Right atrium auricular region (tissue), 2 donors: ENCODE data around the gene AREG. TPM values are rescaled to one million over a fixed set of nuclear protein-coding genes. Genes with fewer than 3 reads are reported as not detected.
A peak's percentile ranks its signal among the peaks of the same experiment; 100 is the strongest.

ENCODE experiments used
- DNase-seq: peaks from one replicate; pipeline ENCODE4 v3.0.0-alpha.2; 2019; ENCODE audit warnings: low spot score
- H3K27ac ChIP-seq, 2 donors: fragments of 200-600 bp; sonication (generic); 1 replicate in 1 of 2; 2 replicates in 1 of 2; pipeline ENCODE4 v1.5.1; 2016 to 2019
- H3K27me3 ChIP-seq, 2 donors: fragments of 200-600 bp; sonication (generic); one replicate each; pipeline versions ENCODE4 v1.5.1 to v1.6.0; 2017 to 2019
- H3K36me3 ChIP-seq: fragments of 200-600 bp; sonication (generic); one replicate; pipeline ENCODE4 v1.5.1; 2016
- H3K4me1 ChIP-seq, 2 donors: fragments of 200-600 bp; sonication (generic); one replicate each; pipeline versions ENCODE4 v1.5.1 to v1.6.0; 2017 to 2019
- H3K4me3 ChIP-seq, 2 donors: fragments of 200-600 bp; sonication (generic); 1 replicate in 1 of 2; 2 replicates in 1 of 2; pipeline ENCODE4 v1.5.1; 2017 to 2019; ENCODE audit warnings: mild to moderate bottlenecking in 1 of 2, moderate library complexity in 1 of 2
- H3K9me3 ChIP-seq, 2 donors: fragments of 200-600 bp; sonication (generic); one replicate each; pipeline ENCODE4 v1.5.1; 2019
- total RNA-seq, 2 donors: library from RNA; depleted of rRNA; stranded (reverse); fragments of >200 nt; gene quantifications; one replicate each; pipeline ENCODE4 v1.1.0, GENCODE V29; 2016
- TF ChIP-seq, protein P1 (sequence below), 2 donors: fragments of 200-600 bp; sonication (generic); IDR thresholded peaks; one replicate each; pipeline ENCODE4 v1.5.1; 2019; ENCODE audit warnings: antibody characterized with exemption in 2 of 2

The AREG gene
- total RNA-seq, 2 donors from 2014 or later = 26.6 to 31.3 TPM

DNA sequence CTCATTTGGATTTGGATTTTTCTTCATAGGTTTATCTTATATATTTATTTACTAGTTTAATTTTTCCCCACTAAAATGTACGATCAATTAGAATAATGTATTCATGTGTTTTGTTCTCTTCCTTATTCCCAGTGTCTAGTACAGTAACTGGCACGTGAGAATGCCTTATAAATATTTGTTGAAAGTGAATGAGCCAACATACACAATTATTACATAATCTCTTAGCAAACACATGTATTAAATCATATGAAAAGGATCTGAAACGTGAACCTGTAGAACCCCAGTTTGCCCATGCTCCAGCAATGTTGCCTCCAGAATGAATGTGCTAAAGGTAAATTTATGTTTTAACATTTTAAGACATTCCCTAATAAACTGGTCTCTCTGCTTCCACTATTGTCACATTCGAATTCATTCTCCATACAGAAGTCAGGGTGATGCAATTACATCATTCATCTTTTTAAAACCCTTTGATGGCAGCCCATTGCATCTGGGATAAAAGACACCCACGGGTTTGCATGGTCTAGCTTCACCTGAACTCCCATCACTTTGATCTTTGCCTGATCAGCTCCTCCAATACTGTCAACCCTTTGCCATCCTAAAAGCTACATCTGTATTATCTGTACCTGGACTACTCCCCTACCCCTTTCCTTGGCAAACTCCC lies 30.7 kb upstream of the AREG start:
- Histone ChIP-seq H3K36me3 (no peaks in the 10 kb centered on the region), H3K9me3 (no peaks in the 10 kb centered on the region), H3K4me3 (no peak overlapping the region), H3K27ac (no peak overlapping the region), H3K27me3 (no peaks in the 10 kb centered on the region), H3K4me1 (peaks cover 0 to 7% of the 10 kb centered on the region in 2 donors)
- TF ChIP-seq, protein P1, sequence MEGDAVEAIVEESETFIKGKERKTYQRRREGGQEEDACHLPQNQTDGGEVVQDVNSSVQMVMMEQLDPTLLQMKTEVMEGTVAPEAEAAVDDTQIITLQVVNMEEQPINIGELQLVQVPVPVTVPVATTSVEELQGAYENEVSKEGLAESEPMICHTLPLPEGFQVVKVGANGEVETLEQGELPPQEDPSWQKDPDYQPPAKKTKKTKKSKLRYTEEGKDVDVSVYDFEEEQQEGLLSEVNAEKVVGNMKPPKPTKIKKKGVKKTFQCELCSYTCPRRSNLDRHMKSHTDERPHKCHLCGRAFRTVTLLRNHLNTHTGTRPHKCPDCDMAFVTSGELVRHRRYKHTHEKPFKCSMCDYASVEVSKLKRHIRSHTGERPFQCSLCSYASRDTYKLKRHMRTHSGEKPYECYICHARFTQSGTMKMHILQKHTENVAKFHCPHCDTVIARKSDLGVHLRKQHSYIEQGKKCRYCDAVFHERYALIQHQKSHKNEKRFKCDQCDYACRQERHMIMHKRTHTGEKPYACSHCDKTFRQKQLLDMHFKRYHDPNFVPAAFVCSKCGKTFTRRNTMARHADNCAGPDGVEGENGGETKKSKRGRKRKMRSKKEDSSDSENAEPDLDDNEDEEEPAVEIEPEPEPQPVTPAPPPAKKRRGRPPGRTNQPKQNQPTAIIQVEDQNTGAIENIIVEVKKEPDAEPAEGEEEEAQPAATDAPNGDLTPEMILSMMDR (IDR thresholded peaks at IDR 0.05) = no peak
- no peak for DNase-seq

DNA sequence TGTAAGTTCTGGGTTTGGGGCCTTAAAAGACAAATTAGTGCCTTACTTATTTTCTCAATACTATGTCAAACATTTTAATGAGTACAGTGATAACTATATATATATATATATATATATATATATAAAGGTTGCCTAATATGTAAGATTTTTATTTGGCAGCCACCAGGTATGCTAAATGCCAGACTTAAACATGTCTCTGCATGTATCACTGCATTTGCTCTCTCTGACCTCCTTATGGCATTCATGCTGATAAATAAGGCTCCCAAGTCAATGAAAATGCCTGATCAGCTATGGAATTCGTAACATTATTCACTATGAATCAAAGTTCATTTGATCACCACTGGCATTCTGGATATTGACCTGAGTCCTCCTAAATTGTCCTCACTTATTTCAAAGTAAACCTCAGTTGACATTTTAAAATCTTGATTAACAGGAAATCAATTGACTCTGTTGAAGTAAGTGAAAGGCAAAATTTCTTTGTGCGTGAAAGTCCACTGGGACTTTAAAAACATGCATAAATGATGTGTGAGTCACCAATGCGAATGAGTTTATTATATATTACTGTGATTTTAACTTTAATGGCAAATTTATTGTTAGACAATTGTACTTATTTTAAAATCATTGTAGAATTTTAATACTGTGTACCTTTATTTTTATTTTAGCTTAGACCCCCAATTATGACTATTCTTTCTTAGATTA lies 29.2 kb upstream of the AREG start:
- peaks cover 0 to 7% of the 10 kb centered on the region in 2 donors for H3K4me1 ChIP-seq
- H3K36me3 ChIP-seq = no peaks in the 10 kb centered on the region
- TF ChIP-seq, protein P1 (IDR thresholded peaks at IDR 0.05) = no peak
- H3K9me3 ChIP-seq = no peaks in the 10 kb centered on the region
- H3K27ac ChIP-seq = no peak overlapping the region
- no peak overlapping the region for H3K4me3 ChIP-seq
- H3K27me3 ChIP-seq = no peaks in the 10 kb centered on the region
- no peak for DNase-seq

DNA sequence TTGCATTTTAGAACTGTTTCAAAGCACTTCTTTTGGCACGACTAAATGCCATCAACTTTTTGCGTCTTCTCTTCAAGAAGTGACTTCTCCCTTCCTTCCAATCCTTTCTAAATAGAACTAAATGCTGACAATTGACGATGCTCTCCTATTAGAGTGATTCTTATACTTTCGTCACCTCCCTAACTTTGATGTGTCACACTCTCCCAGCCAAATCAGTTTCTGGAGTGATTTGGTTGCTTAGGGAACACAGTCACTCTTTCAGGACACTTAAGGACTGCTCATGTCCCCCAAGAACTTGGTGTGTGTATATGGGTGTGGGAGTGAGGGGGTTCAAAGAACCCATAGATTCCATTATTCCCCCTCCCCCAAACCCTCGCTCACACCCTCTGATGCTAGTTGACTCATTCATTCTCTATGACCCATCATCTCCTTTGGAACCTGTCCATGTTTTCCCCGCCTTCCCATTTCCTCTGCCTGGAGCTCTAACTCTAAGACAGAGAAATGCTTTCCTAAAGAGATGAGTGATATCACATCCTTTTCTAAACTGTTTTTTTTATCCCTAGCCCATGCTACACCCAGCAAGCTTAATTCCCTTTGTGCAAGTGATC lies 26.8 kb upstream of the AREG start:
- H3K36me3 ChIP-seq = no peaks in the 10 kb centered on the region
- H3K9me3 ChIP-seq = no peaks in the 10 kb centered on the region
- peaks cover 0 to 19% of the 10 kb centered on the region in 2 donors for H3K4me1 ChIP-seq
- no peak for DNase-seq
- no peak overlapping the region for H3K27ac ChIP-seq
- TF ChIP-seq, protein P1 (IDR thresholded peaks at IDR 0.05) = no peak
- H3K27me3 ChIP-seq = no peaks in the 10 kb centered on the region
- H3K4me3 ChIP-seq = no peak overlapping the region

DNA sequence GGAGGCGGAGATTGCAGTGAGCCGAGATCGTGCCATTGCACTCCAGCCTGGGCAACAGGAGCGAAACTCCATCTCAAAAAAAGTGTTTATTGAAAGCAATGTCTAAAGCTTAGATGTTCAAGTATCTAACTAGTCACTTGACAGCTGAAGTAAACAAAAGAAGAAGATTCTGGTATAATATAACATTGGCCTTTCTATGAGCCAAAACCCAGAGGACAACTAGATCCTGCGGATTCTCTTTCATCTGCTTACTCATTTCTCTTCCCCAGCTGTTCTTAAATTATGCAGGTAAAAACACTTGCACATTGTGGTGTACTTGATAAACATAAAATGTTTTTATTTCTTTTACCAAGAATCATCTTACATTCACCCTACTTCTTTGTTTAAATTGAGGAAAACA lies 24.1 kb upstream of the AREG start:
- TF ChIP-seq, protein P1 (IDR thresholded peaks at IDR 0.05) = no peak
- Histone ChIP-seq H3K4me3 (no peak overlapping the region), H3K36me3 (no peaks in the 10 kb centered on the region), H3K27ac (no peak overlapping the region), H3K4me1 (peaks cover 0 to 25% of the 10 kb centered on the region in 2 donors), H3K9me3 (no peaks in the 10 kb centered on the region), H3K27me3 (no peaks in the 10 kb centered on the region)
- no peak for DNase-seq

DNA sequence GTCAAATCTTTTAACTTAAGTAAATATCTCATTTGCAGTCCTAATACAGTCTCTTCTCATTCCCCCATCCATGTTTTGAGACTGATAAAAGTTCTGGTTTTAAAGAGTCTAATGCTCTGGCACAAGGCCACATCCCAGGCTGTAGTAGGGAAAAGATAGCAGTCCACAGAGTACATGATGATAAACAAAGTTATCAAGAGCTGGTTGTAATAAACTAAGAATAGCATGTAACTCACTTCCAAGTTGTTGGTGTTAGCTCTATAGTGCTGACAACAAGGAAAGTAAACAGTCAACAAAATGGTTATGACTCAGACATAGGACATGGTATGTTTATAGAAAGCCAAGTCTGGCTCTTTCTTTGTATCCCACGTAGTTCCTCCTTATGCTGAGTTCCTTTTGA lies 21.8 kb upstream of the AREG start:
- no peak for DNase-seq
- Histone ChIP-seq H3K4me3 (no peak overlapping the region), H3K36me3 (no peaks in the 10 kb centered on the region), H3K27me3 (no peaks in the 10 kb centered on the region), H3K4me1 (peaks cover 0 to 23% of the 10 kb centered on the region in 2 donors), H3K9me3 (no peaks in the 10 kb centered on the region), H3K27ac (peak overlapping the region; percentile 44 to 75)
- TF ChIP-seq, protein P1 (IDR thresholded peaks at IDR 0.05) = no peak
